ENCODE measurements around the gene SLC51A.

Gene SLC51A

GRCh38 chr3:196232154-196232881, 16.0 kb downstream of the SLC51A start:
- ChIA-PET CTCF (interaction anchor here (1.4 kb wide), 1 partner anchor 20 kb away, joined by 4 read pairs; no protein-coding TSS in a partner anchor), POLR2A (no interaction called here)
- Histone ChIP-seq H3K27ac (ENCODE audit: insufficient read depth in 1 of 2, low read depth in 1 of 2, low read length in 2 of 2, poor library complexity in 1 of 2, severe bottlenecking in 2 of 2) (no peak overlapping the region), H3K4me3 (ENCODE audit: control insufficient read depth in 1 of 7, extremely low read depth in 1 of 7, insufficient read depth in 4 of 7, low read depth in 2 of 7, low read length in 6 of 7) (no peak overlapping the region), H3K9me3 (ENCODE audit: control extremely low read depth in 1 of 5, control insufficient read depth in 4 of 5, insufficient read depth in 2 of 5, low read depth in 1 of 5, low read length in 4 of 5) (no peaks in the 10 kb centered on the region), H3K27me3 (replicated peaks in 2 of 5; ENCODE audit: control insufficient read depth in 4 of 5, insufficient read depth in 5 of 5, low read length in 4 of 5) (no peaks in the 10 kb centered on the region), H3K4me1 (ENCODE audit: control extremely low read depth in 1 of 4, control insufficient read depth in 4 of 4, insufficient read depth in 4 of 4, low read length in 3 of 4) (peaks cover 0 to 3% (median 0%) of the 10 kb centered on the region in 4 experiments), H3K36me3 (ENCODE audit: control insufficient read depth in 4 of 4, insufficient read depth in 4 of 4, low read length in 3 of 4) (peaks cover 0 to 6% (median 4%) of the 10 kb centered on the region in 4 experiments)
- no peak for DNase-seq
- WGBS (ENCODE audit: insufficient coverage), result over 99% methylated on average over 11 of the region's 12 CpGs

- DNase-seq, result no peak
- H3K27me3 ChIP-seq (replicated peaks in 2 of 5; ENCODE audit: control insufficient read depth in 4 of 5, insufficient read depth in 5 of 5, low read length in 4 of 5), result no peaks in the 10 kb centered on the region
- ChIA-PET CTCF (interaction anchor here (1.4 kb wide), 1 partner anchor 19 kb away, joined by 4 read pairs; no protein-coding TSS in a partner anchor), POLR2A (no interaction called here)
- H3K27ac ChIP-seq (ENCODE audit: insufficient read depth in 1 of 2, low read depth in 1 of 2, low read length in 2 of 2, poor library complexity in 1 of 2, severe bottlenecking in 2 of 2), result no peak overlapping the region
- H3K4me3 ChIP-seq (ENCODE audit: control insufficient read depth in 1 of 7, extremely low read depth in 1 of 7, insufficient read depth in 4 of 7, low read depth in 2 of 7, low read length in 6 of 7), result no peak overlapping the region
- WGBS (ENCODE audit: insufficient coverage), result 100% methylated on average over 7 of the region's 8 CpGs
- peaks cover under 1 to 12% (median 7%) of the 10 kb centered on the region in 4 experiments for H3K36me3 ChIP-seq (ENCODE audit: control insufficient read depth in 4 of 4, insufficient read depth in 4 of 4, low read length in 3 of 4)
- H3K4me1 ChIP-seq (ENCODE audit: control extremely low read depth in 1 of 4, control insufficient read depth in 4 of 4, insufficient read depth in 4 of 4, low read length in 3 of 4), result peaks cover 0 to 3% (median 0%) of the 10 kb centered on the region in 4 experiments
- no peaks in the 10 kb centered on the region for H3K9me3 ChIP-seq (ENCODE audit: control extremely low read depth in 1 of 5, control insufficient read depth in 4 of 5, insufficient read depth in 2 of 5, low read depth in 1 of 5, low read length in 4 of 5)
Observed at GRCh38 chr3:196232882-196233251, 16.5 kb downstream of the SLC51A start.

GRCh38 chr3:196235452-196236122, 19.3 kb downstream of the SLC51A start:
- Histone ChIP-seq H3K27me3 (replicated peaks in 2 of 5; ENCODE audit: control insufficient read depth in 4 of 5, insufficient read depth in 5 of 5, low read length in 4 of 5) (no peaks in the 10 kb centered on the region), H3K9me3 (ENCODE audit: control extremely low read depth in 1 of 5, control insufficient read depth in 4 of 5, insufficient read depth in 2 of 5, low read depth in 1 of 5, low read length in 4 of 5) (no peaks in the 10 kb centered on the region), H3K4me1 (ENCODE audit: control extremely low read depth in 1 of 4, control insufficient read depth in 4 of 4, insufficient read depth in 4 of 4, low read length in 3 of 4) (peaks cover 0 to 3% (median 0%) of the 10 kb centered on the region in 4 experiments), H3K4me3 (ENCODE audit: control insufficient read depth in 1 of 7, extremely low read depth in 1 of 7, insufficient read depth in 4 of 7, low read depth in 2 of 7, low read length in 6 of 7) (no peak overlapping the region), H3K36me3 (ENCODE audit: control insufficient read depth in 4 of 4, insufficient read depth in 4 of 4, low read length in 3 of 4) (peaks cover 5 to 31% (median 18%) of the 10 kb centered on the region in 4 experiments), H3K27ac (ENCODE audit: insufficient read depth in 1 of 2, low read depth in 1 of 2, low read length in 2 of 2, poor library complexity in 1 of 2, severe bottlenecking in 2 of 2) (no peak overlapping the region)
- ChIA-PET CTCF (interaction anchor here (0.8 kb wide), 1 partner anchor 17 kb away, joined by 3 read pairs; no protein-coding TSS in a partner anchor), POLR2A (no interaction called here)
- DNase-seq, result no peak
- 90% methylated on average over 11 of the region's 12 CpGs for WGBS (ENCODE audit: insufficient coverage)

- no peak for DNase-seq
- 97% methylated on average over 8 of the region's 8 CpGs for WGBS (ENCODE audit: insufficient coverage)
- Histone ChIP-seq H3K4me3 (ENCODE audit: control insufficient read depth in 1 of 7, extremely low read depth in 1 of 7, insufficient read depth in 4 of 7, low read depth in 2 of 7, low read length in 6 of 7) (no peak overlapping the region), H3K27me3 (replicated peaks in 2 of 5; ENCODE audit: control insufficient read depth in 4 of 5, insufficient read depth in 5 of 5, low read length in 4 of 5) (no peaks in the 10 kb centered on the region), H3K4me1 (ENCODE audit: control extremely low read depth in 1 of 4, control insufficient read depth in 4 of 4, insufficient read depth in 4 of 4, low read length in 3 of 4) (peaks cover 0 to 3% (median 0%) of the 10 kb centered on the region in 4 experiments), H3K9me3 (ENCODE audit: control extremely low read depth in 1 of 5, control insufficient read depth in 4 of 5, insufficient read depth in 2 of 5, low read depth in 1 of 5, low read length in 4 of 5) (no peaks in the 10 kb centered on the region), H3K27ac (ENCODE audit: insufficient read depth in 1 of 2, low read depth in 1 of 2, low read length in 2 of 2, poor library complexity in 1 of 2, severe bottlenecking in 2 of 2) (no peak overlapping the region), H3K36me3 (ENCODE audit: control insufficient read depth in 4 of 4, insufficient read depth in 4 of 4, low read length in 3 of 4) (peaks cover 7 to 32% (median 19%) of the 10 kb centered on the region in 4 experiments)
- ChIA-PET POLR2A (no interaction called here), CTCF (no interaction called here)
Observed at GRCh38 chr3:196236223-196236622, 19.9 kb downstream of the SLC51A start.

GRCh38 chr3:196237203-196237602, 20.9 kb downstream of the SLC51A start:
- Histone ChIP-seq H3K9me3 (ENCODE audit: control extremely low read depth in 1 of 5, control insufficient read depth in 4 of 5, insufficient read depth in 2 of 5, low read depth in 1 of 5, low read length in 4 of 5) (no peaks in the 10 kb centered on the region), H3K36me3 (ENCODE audit: control insufficient read depth in 4 of 4, insufficient read depth in 4 of 4, low read length in 3 of 4) (peaks cover 15 to 41% (median 28%) of the 10 kb centered on the region in 4 experiments), H3K27me3 (replicated peaks in 2 of 5; ENCODE audit: control insufficient read depth in 4 of 5, insufficient read depth in 5 of 5, low read length in 4 of 5) (no peaks in the 10 kb centered on the region), H3K4me3 (ENCODE audit: control insufficient read depth in 1 of 7, extremely low read depth in 1 of 7, insufficient read depth in 4 of 7, low read depth in 2 of 7, low read length in 6 of 7) (no peak overlapping the region), H3K4me1 (ENCODE audit: control extremely low read depth in 1 of 4, control insufficient read depth in 4 of 4, insufficient read depth in 4 of 4, low read length in 3 of 4) (peaks cover 0 to 3% (median 0%) of the 10 kb centered on the region in 4 experiments), H3K27ac (ENCODE audit: insufficient read depth in 1 of 2, low read depth in 1 of 2, low read length in 2 of 2, poor library complexity in 1 of 2, severe bottlenecking in 2 of 2) (no peak overlapping the region)
- CTCF ChIA-PET, result no interaction called here
- POLR2A ChIA-PET, result no interaction called here
- 95% methylated on average over 2 of the region's 5 CpGs for WGBS (ENCODE audit: insufficient coverage)
- DNase-seq, result no peak

- no peaks in the 10 kb centered on the region for H3K27me3 ChIP-seq (replicated peaks in 2 of 5; ENCODE audit: control insufficient read depth in 4 of 5, insufficient read depth in 5 of 5, low read length in 4 of 5)
- POLR2A ChIA-PET, result no interaction called here
- no peak overlapping the region for H3K4me3 ChIP-seq (ENCODE audit: control insufficient read depth in 1 of 7, extremely low read depth in 1 of 7, insufficient read depth in 4 of 7, low read depth in 2 of 7, low read length in 6 of 7)
- WGBS (ENCODE audit: insufficient coverage), result 97% methylated on average over 11 of the region's 14 CpGs
- no peaks in the 10 kb centered on the region for H3K9me3 ChIP-seq (ENCODE audit: control extremely low read depth in 1 of 5, control insufficient read depth in 4 of 5, insufficient read depth in 2 of 5, low read depth in 1 of 5, low read length in 4 of 5)
- H3K36me3 ChIP-seq (ENCODE audit: control insufficient read depth in 4 of 4, insufficient read depth in 4 of 4, low read length in 3 of 4), result peaks cover 17 to 44% (median 33%) of the 10 kb centered on the region in 4 experiments
- no peak for DNase-seq
- peaks cover 0 to 3% (median 0%) of the 10 kb centered on the region in 4 experiments for H3K4me1 ChIP-seq (ENCODE audit: control extremely low read depth in 1 of 4, control insufficient read depth in 4 of 4, insufficient read depth in 4 of 4, low read length in 3 of 4)
- CTCF ChIA-PET, result interaction anchor here (0.6 kb wide), 1 partner anchor 16 kb away, joined by 3 read pairs; no protein-coding TSS in a partner anchor
- no peak overlapping the region for H3K27ac ChIP-seq (ENCODE audit: insufficient read depth in 1 of 2, low read depth in 1 of 2, low read length in 2 of 2, poor library complexity in 1 of 2, severe bottlenecking in 2 of 2)
Observed at GRCh38 chr3:196238612-196239560, 22.6 kb downstream of the SLC51A start.
